Esophagus muscularis mucosa (tissue), 4 donors: ENCODE data around the gene GPATCH2.

Experiments
- EP300 ChIP-seq: sonication (generic); formaldehyde crosslinking; IDR thresholded peaks from one replicate; pipeline ENCODE4 v1.6.1; 2017; ENCODE audit warnings: antibody characterized with exemption
- POLR2A ChIP-seq: fragments of 450-650 bp; IDR thresholded peaks from one replicate; pipeline ENCODE4 v1.6.1; 2017; ENCODE audit warnings: antibody characterized with exemption, moderate library complexity, mild to moderate bottlenecking, low read depth
- POLR2AphosphoS5 ChIP-seq, 2 donors: sonication (generic); formaldehyde crosslinking; IDR thresholded peaks; one replicate each; pipeline ENCODE4 v1.6.1; 2017; ENCODE audit warnings: antibody characterized with exemption in 2 of 2
- TF ChIP-seq, protein P1 (sequence below), 3 experiments: fragments of 200-600 bp in 2 of 3; fragments of 450-650 bp in 1 of 3; sonication (generic) in 2 of 3; IDR thresholded peaks; one replicate each; pipeline ENCODE4 v1.5.1; 2017 to 2019; ENCODE audit warnings: antibody characterized with exemption in 3 of 3, mild to moderate bottlenecking in 2 of 3, moderate library complexity in 1 of 3

DNA sequence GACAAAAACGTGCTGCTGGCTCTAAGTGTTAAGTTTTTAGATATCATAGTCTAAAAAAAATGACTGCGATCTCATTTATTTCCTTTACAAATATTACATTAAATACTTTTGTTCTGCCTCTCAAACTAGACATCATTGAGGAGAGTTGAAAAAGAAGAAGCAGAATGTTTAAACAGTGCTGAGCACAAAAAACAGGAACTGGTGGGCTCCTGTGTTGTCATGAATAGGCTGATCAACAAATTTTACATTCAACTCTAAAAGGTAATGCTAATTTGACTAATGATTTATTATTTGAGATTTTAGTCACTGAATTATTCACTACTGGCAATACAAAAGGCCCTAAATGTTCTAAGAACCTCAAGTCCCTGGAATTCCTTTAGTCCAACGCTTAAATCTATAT lies 66.1 kb downstream of the GPATCH2 start:
- TF ChIP-seq, protein P1, sequence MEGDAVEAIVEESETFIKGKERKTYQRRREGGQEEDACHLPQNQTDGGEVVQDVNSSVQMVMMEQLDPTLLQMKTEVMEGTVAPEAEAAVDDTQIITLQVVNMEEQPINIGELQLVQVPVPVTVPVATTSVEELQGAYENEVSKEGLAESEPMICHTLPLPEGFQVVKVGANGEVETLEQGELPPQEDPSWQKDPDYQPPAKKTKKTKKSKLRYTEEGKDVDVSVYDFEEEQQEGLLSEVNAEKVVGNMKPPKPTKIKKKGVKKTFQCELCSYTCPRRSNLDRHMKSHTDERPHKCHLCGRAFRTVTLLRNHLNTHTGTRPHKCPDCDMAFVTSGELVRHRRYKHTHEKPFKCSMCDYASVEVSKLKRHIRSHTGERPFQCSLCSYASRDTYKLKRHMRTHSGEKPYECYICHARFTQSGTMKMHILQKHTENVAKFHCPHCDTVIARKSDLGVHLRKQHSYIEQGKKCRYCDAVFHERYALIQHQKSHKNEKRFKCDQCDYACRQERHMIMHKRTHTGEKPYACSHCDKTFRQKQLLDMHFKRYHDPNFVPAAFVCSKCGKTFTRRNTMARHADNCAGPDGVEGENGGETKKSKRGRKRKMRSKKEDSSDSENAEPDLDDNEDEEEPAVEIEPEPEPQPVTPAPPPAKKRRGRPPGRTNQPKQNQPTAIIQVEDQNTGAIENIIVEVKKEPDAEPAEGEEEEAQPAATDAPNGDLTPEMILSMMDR (IDR thresholded peaks at IDR 0.05): no peak
- TF ChIP-seq POLR2AphosphoS5 (IDR thresholded peaks at IDR 0.05): no peak
- no peak for TF ChIP-seq EP300
- TF ChIP-seq POLR2A: no peak
